Effector memory CD4-positive, alpha-beta T cell (primary cell): Measurements from ENCODE around the gene SYT15.
A peak's percentile ranks its signal among the peaks of the same experiment; 100 is the strongest.
"Not testable (repeated sequence)": the region's sequence is repeated elsewhere in the genome, so short reads cannot be mapped to it uniquely, and the experiment has no call there.

Experiments used
- DNase-seq, 3 donors: peaks; one replicate each; pipeline ENCODE4 v3.0.0-alpha.2; 2020
- H3K27ac ChIP-seq: 2 replicates; pipeline ENCODE4 v1.7.0; 2013; ENCODE audit warnings: mild to moderate bottlenecking, low read length, moderate library complexity; ENCODE audit not compliant: insufficient read depth, poor library complexity, severe bottlenecking
- H3K27me3 ChIP-seq: replicated peaks from 2 replicates; pipeline ENCODE4 v1.7.0; 2013; ENCODE audit warnings: mild to moderate bottlenecking, low read length; ENCODE audit not compliant: insufficient read depth, control insufficient read depth, poor library complexity, severe bottlenecking
- H3K36me3 ChIP-seq: 2 replicates; pipeline ENCODE4 v1.7.0; 2013; ENCODE audit warnings: mild to moderate bottlenecking, low read length, moderate library complexity; ENCODE audit not compliant: control insufficient read depth, insufficient read depth
- H3K4me1 ChIP-seq: 2 replicates; pipeline ENCODE4 v1.7.0; 2013; ENCODE audit warnings: low read length, mild to moderate bottlenecking; ENCODE audit not compliant: control insufficient read depth, insufficient read depth, poor library complexity, severe bottlenecking
- H3K4me3 ChIP-seq: 2 replicates; pipeline ENCODE4 v1.7.0; 2013; ENCODE audit warnings: low read length, low read depth, mild to moderate bottlenecking; ENCODE audit not compliant: insufficient read depth, poor library complexity, severe bottlenecking
- H3K9me3 ChIP-seq: 2 replicates; pipeline ENCODE4 v1.7.0; 2013; ENCODE audit warnings: mild to moderate bottlenecking, low read length, moderate library complexity; ENCODE audit not compliant: control insufficient read depth

SYT15 gene

DNA sequence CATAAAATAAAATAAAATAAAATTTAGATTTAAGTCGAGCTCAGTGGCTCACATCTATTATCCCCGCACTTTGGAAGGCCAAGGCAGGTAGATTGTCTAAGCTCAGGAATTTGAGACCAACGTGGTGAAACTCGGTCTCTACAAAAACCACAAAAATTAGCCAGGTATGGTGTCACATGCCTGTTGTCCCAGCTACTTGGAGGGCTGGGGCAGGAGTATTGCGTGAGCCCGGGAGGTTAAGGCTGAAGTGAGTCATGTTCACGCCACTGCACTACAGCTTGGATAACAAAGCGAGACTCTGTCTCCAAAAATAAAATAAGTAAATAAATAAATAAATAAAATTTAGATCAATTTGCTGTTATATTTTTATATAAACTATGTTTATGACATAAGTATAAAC is 12.1 kb downstream of the SYT15 start:
- not testable (repeated sequence) for DNase-seq

DNA sequence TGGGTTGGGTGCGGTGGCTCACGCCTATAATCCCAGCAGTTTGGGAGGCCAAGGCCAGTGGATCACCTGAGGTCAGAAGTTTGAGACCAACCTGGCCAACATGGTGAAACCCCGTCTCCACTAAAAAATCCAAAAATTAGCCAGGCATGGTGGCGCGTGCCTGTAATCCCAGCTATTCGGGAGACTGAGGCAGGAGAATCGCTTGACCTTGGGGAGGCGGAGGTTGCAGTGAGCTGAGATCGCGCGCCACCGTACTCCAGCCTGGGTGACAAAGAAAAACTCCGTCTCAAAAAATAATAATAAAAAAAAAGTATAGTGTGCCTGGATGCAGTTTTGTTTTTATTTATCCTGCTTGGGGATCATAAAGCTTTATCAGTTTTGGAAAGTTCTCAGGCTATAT is 14.4 kb downstream of the SYT15 start:
- not testable (repeated sequence) for DNase-seq, H3K4me1 ChIP-seq, H3K36me3 ChIP-seq, H3K27me3 ChIP-seq, H3K27ac ChIP-seq, H3K4me3 ChIP-seq, H3K9me3 ChIP-seq

More for the DNA sequence above, 12.1 kb downstream of the SYT15 start:
- H3K4me1 ChIP-seq, H3K27me3 ChIP-seq, H3K9me3 ChIP-seq, H3K36me3 ChIP-seq, H3K27ac ChIP-seq, H3K4me3 ChIP-seq: not testable (repeated sequence)

DNA sequence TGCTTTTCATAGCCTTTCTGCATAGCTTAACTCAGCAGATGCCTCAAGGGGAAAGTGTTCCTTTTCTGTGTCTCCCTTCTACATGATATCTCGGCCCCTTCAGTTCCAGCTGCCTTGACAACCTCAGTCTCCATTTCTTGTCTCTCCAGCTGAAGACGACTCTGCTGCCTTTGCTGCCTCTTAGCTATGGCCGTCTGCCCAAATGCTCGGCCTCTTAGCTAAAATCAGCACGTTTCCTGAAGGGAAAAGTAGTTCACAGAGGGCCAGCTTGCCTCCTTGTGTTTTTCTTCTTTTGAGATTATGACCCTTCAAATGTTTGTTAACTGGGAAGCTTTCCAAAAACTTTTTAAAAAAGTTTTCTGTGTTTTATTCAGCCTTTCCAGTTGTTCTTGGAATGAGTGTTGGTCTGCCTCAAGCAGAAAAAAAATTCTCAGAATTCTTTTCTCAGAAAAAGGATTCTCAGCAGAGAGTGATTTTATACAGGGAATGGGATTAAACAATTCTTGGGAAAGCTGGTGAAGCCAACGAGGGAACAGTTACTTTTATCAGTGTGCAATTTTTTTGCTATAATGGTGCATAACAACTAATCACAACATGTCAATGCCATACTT is 15.6 kb downstream of the SYT15 start:
- H3K27me3 ChIP-seq, H3K4me3 ChIP-seq, DNase-seq, H3K4me1 ChIP-seq, H3K27ac ChIP-seq, H3K36me3 ChIP-seq, H3K9me3 ChIP-seq: not testable (repeated sequence)

DNA sequence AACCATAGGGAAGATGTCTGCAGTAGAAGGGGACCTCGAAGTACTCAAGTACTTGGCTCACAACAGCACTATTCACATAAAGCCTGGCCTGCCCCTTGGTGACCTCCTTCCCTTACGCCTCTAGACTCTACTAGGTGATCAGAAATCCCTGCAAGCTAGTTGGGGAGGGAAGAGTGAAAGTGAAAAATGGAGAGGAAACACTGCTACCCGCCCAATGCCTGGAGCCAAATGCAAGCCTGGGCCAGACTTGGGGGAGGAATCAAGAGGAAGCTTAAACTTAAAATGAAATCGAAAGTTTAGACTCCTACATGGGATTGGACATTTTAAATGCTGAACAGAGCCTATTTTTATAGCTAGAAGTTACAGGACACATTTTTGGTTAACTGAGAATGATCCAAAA is 17.6 kb downstream of the SYT15 start:
- not testable (repeated sequence) for H3K27me3 ChIP-seq, H3K36me3 ChIP-seq, H3K4me1 ChIP-seq, H3K27ac ChIP-seq, H3K9me3 ChIP-seq, DNase-seq, H3K4me3 ChIP-seq

DNA sequence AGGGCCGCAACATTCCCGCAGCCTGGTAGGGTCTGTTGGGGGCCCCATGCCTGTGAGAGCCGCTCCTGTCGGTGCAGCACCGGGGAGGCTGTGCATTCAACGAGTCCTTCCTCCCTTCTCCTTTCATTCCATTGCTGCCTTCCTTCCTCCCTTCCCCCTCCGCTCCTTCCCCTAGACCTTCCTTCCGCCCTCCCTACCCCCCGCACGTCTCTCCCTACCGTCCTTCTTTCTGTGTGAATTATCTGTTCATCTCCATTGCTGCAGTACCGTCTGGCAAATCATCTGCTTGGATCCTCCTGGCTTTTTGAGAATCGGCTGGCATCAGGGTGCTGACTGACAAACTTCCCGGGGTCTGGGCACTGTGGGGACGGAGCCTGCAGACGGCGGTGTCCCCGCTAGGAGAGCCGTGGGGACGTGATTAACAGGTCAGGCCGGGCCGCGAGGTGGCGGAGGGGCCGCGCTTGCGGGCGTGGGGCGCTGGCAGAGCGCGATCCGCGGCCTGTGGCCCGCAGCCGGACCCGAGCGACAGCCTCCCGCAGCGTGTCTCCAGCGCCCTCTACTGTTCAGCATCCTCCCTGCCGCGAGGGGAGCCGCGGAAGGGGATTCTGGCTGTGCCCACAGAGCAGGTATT is 18.8 kb downstream of the SYT15 start:
- not testable (repeated sequence) for H3K36me3 ChIP-seq, H3K9me3 ChIP-seq, H3K27me3 ChIP-seq, H3K4me1 ChIP-seq, H3K27ac ChIP-seq
- DNase-seq, result peak in 1 of 3 donors; percentile 5
- H3K4me3 ChIP-seq, result peak overlapping the region; percentile 17

DNA sequence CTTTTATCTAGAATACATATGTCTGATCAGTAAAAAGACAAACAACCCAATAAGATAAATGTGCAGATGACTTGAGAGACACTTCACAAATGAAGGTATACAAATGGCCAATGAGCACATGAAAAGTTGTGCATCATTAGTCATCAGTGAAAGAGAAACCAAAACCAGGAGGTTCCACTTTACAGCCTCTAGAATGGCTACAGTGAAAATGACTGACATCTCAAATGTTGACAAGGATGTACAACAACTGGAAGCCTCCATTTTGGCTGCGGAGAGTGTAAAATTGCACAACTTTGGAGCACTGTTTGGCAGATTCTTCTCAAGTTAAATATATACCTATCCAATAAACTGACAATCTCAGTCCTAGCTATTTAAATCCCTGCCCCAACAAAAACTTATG is 21.6 kb downstream of the SYT15 start:
- not testable (repeated sequence) for H3K27ac ChIP-seq, DNase-seq, H3K9me3 ChIP-seq, H3K27me3 ChIP-seq, H3K4me1 ChIP-seq, H3K4me3 ChIP-seq, H3K36me3 ChIP-seq

DNA sequence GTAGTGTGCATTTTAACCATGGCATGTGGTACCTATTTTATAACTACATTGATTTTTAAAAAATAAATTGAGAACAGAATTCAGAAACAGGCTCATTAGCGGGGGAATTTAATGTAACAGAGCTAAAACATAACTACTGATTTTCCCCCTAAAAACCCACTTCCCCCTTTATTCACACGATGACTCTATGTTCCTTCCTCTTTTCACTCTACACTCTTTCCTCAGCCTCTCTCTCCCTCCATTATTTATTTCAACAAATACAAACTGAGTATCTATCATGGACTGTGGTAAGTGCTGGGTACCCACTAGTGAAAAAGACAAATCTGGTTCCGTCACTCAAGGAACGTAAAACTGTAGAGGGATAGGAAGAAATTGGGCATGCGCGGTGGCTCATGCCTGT is 36.6 kb downstream of the SYT15 start:
- not testable (repeated sequence) for H3K9me3 ChIP-seq, H3K4me1 ChIP-seq, H3K27me3 ChIP-seq, H3K27ac ChIP-seq, H3K36me3 ChIP-seq, H3K4me3 ChIP-seq, DNase-seq

DNA sequence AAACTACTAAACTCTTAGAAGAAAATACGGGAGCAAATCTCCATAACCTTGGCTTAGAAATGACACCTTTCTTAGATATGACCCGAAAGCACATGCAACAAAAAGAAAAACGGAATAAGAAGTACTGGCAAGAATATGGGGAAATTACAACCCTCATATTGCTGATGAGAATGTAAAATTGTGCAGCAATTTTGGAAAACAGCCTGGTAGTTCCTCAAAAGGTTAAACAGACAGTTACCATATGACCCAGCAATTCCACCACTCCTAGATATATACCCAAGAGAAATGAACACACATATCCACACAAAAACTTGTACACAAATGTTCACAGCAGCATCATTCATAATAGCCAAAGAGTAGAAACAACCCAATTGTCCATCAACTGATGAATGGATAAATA is 37.3 kb downstream of the SYT15 start:
- H3K36me3 ChIP-seq, H3K27me3 ChIP-seq, DNase-seq, H3K4me3 ChIP-seq, H3K4me1 ChIP-seq, H3K9me3 ChIP-seq, H3K27ac ChIP-seq: not testable (repeated sequence)

DNA sequence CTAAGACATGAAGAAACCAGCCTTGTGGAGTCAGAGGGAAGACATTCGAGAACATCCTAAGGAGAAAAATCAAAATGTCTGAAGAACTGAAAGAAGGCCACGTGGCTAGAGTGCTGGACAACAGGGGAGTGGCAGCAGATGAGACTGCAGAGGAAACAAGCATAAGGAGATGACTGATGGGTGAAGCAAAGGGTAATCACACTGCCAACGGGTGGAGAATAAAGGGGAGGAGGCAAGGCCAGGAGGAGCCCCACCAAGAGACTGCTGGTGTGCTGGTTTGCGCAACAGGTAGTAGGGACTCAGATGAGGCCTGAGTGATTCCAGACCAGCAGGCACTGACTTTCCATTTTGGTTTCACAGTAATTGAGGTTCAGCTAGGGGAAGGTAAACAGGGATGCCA is 38.2 kb downstream of the SYT15 start:
- H3K4me3 ChIP-seq, DNase-seq, H3K27ac ChIP-seq, H3K36me3 ChIP-seq, H3K9me3 ChIP-seq, H3K4me1 ChIP-seq, H3K27me3 ChIP-seq: not testable (repeated sequence)

DNA sequence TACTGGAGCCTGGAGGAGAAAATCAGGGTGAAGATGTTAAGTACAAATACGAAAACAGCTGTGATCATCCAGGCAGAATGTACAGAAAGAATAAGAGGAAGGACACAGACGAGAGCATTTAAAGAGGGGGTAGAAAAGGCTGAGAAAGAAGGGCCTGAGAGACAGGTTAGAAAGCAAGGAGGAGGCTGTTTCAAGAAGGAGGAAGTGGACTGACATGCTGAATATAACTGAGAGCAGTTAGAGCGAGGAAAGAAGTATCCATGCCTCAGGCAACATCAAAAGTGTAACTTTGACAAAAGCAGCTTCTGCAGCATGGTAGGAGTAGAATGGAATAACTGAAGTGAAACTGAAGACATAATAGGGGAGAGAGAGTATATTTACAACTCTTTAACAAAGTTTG is 39.0 kb downstream of the SYT15 start:
- DNase-seq, H3K27me3 ChIP-seq, H3K4me1 ChIP-seq, H3K36me3 ChIP-seq, H3K4me3 ChIP-seq, H3K9me3 ChIP-seq, H3K27ac ChIP-seq: not testable (repeated sequence)
